NCI-H345 treated with DMSO at 0.1 percent for 48 hours (cell line): Measurements from ENCODE around the gene NOB1.
"Not testable (repeated sequence)": the region's sequence is repeated elsewhere in the genome, so short reads cannot be mapped to it uniquely, and the experiment has no call there.

Source experiments
- DNase-seq: peaks from one replicate; lab custom pipeline; 2025; ENCODE audit not compliant: unreplicated experiment; lab: John Stamatoyannopoulos, UW

NOB1 gene

DNA sequence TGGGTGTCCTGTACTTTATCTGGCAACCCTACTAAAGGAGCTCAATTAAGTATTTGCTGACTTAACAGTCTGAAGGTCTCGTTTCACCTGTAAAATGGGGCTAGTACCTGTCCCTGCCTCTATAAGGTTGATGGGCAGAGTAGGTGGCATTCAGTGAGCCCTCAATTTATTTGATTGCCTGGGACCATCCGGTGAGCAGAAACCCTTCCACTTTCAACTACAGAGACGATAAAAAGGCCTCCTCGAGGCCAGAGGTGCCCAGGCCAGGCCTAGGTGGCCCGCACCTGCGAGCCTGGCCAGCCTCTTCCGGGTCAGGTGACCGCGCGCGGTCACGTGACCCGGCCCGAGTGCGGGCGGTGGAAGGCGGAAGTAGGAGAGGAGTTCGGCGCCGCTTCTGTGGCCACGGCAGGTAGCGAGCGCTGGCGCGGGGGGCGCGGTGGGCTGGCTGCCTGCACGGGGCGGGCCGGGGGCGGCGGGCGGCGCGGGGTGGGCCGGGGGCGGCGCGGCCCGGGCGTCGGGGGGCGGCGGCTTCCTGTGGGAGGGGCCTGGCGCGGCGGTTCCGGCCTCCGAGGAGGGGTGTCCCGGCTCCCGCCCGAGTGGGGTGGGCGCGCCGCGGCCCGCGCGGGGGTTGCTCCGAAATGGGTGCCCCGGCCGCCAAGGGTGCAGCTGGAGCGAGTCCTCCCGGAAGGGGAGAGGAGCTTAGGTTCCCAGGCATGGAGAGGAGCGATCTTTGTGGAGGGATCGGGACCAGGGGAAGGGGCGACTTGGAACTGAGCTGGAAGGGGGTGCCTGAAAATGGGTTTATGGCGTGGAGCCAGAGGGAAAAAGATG lies 7.5 kb upstream of the NOB1 start, which contains the start of gene WWP2:
Gene WWP2 (plus strand): TSS at position 350 of the 831 bp plus-strand sequence. CDS start 24,679 bp downstream, outside the sequence.
- peak; percentile 65 for DNase-seq

DNA sequence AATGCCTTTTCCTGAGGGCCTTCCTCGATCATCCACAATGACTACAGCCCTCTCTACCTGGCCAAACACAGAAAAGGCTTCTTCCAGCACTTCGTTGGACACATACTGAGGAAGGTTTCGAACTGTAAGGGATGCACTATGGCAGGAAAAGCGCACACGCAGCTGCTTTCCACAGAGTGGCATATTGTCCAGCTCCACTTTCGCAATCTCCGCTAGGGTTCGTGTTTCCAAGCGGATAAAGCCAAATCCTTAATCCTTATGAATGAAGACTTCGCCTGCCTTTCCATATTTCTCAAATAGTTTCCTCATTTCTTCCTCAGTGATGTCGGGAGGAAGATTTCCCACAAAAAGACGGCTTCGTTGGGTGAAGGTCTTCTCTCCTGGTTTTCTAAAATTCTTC lies 2.6 kb upstream of the NOB1 start:
- not testable (repeated sequence) for DNase-seq

- no peak for DNase-seq
Measured at GRCh38 chr16:69756705-69757104, 2.0 kb upstream of the NOB1 start.

DNA sequence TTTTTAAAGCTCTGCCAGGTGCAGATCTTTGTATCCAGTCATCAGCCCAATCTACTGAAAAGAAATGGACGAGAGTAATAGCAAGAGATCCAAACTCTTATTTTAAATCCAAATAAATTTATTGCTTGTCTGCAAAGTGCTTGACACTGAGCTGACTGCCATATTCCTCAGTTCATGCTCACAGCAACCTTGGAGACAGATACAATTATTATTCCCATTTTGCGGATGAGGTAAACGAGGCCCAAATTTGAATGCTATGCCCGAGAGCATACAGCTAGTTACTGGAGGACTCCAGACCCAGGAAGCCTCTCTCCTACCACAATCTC lies 620 bp downstream of the NOB1 start:
- DNase-seq: no peak

DNA sequence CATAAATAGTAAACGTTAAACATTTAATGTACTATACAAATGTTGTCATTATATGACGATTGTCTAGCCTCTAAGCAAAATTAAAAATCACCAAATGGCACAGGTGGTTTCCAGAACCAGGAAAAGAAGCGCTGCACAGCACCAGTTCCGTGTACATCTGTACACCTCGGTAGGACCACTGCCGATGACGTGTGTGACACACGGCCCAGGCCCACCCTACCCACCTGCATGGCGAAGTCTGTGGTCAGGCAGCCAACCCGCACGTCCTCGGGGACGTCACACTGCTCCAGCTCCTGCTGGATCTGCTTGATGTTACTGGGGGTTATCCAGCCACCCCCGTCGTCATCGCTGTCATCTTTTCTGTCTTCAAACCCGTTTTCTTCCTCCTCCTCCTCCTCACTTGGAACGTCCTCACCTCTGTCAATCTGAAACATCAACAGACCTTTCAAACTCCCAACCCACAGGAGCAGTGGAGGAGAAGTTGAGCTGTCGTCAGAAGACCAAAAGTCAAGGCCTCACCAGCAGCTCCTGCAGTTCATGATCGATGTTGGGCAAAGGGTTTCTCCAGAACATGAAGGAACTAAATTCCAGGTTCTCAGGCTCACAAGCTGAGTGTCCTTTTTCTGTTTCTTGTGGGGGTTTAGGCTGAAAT lies 5.9 kb downstream of the NOB1 start:
- DNase-seq: no peak

GRCh38 chr16:69747115-69747514 lies 7.6 kb downstream of the NOB1 start:
- DNase-seq: no peak

GRCh38 chr16:69745959-69746358 lies 8.8 kb downstream of the NOB1 start:
- DNase-seq: no peak

DNA sequence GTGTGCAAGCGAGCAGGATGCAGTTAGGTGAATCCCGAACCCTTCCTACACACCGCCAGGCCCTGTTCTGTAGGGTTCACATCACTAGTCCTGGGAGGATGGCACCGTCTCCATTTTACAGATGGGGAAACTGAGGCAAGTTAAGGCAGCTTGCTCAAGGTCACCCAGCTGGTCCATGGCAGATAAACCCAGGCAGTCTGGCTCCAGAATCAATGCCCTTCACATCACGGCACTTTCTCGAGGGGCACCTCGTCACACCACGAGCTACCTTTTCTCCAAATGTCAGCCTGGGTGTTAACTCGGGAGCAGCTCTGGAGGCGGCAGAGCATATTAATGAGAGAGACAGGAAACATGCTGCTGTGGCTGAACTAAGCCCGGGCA lies 9.5 kb downstream of the NOB1 start:
- DNase-seq: no peak

DNA sequence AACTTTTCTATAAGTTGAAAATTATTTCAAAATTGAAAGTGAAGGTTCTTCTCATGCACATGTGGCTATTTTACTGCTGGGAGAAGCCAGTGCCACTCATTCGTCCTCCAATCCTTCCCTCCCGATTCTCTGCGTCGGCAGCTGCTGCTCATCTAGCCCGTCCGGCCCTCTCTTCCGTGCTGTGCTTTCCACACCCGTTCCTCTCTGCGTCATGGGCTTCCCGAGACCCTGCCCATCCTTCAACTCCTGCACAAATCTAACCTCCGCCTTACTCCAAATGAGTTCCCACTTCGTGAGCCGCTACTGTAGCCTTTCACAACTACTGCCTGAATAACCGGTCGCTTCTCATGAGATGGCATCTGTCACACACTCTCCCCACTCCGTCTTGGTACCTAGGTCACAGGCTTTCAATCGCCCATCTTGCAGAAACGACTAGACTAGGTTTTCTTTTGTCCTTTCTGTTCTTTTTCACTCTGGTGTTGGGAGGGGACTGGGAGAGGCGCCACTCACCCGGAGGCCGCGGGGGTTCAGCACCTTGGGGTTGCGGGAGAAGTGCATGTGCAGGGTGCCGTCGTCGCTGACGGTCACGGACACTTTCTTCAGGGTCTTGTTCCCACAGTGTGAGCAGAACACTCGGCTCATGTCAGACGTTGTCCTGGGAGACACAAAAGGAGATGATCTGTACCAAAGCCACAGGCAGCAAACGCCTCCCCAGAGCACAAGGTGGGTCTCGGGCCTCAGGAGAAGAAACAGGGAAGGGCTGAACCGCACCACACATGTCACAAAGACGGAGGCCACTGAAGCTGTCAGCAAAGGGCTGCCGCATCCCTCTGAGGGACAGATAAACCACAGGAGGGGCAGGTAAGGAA lies 10.1 kb downstream of the NOB1 start:
- no peak for DNase-seq

DNA sequence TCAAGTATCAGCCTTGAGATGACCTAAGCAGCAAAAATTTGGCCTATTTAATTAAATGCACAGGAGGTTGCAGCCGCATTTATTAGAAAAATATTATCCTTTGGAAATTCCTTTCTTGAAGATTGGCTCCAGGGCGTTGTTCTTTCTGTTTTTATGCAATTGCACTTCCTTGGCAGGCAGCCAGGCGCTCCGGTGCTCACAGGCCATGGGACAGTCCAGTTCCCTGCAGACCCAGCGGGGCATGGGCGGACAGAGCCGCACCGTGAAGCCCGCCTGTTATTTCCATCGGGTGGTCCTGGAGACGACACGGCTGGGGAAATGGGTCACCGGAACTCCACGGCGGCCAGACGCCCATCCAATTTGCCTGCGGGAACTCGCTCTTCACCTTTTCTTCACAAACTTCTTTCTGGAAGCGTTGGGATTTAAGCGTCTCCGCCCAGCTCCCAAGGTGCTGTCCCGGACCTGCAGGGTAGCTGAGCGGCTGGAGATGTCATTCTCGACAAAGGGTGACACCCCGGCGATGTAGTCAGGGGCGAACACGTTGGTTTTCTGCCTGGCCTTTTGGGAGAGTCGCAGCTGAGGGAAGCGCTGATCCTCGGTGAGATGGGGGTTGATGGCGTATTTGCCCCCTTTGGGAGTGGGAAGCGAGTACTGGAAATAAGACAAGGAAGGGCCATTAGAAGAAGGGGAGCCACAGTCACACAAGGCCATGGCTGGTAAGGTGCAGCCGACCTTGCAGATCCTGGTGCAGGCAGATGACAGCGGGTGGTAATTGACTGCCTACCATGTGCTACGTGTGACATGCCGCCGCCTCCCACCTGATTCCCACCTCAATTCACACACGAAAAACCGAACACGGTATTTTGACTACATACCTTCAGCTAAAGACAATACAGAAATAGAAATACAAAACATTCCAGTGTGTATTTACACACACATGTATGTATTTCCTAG lies 12.5 kb downstream of the NOB1 start:
- DNase-seq: no peak

DNA sequence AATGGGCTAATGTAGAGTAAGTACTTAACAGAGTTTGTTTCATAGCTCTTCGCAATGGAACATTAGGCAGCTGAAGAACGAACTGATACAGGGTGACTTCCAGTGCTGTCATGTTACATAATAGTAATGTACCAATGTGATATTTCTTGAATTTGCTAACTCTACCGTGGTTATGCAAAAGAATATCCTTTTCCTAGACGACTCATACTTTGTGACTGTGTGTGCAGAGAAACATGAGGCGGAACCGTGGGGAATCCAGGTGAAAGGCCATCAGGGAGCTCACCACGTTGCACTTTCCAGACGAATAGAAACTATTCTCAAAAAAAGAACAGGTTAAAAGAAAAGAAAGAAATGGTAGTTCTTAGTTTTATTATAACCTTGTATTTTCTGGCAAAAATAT lies 13.2 kb downstream of the NOB1 start:
- DNase-seq: no peak

DNA sequence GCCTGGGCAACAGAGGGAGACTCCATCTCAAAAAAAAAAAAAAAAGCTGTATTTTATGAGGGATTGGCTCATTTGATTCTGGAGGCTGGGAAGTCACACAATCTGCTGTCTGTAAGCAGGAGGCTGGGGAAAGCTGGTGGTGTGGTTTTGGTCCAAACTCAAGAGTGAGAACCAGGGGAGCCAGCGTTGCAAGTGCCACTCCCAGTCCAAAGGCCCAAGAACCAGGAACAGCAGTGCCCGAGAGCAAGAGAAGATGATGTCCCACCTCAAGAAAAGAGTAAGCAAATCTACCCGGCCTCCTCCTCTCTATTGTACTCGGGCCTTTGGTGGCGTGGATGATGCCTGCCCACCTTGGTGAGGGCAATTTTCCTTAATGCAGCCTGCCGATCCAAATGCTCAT lies 22.6 kb downstream of the NOB1 start:
- DNase-seq: no peak

DNA sequence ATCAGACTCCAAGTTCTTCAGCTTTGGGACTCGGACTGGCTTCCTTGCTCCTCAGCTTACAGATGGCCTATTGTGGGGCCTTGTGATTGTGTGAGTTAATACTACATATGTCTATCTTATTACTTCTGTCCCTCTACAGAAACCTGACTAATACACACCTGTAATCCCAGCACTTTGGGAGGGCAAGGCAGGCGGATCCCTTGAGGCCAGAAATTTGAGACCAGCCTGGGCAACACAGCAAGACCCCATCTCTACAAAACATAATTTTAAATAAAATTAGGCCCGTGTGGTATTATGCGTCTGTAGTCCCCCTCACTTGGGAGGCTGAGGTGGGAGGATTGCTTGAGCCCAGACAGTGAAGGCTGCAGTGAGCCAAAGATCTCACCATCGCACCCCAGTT lies 23.4 kb downstream of the NOB1 start:
- not testable (repeated sequence) for DNase-seq

DNA sequence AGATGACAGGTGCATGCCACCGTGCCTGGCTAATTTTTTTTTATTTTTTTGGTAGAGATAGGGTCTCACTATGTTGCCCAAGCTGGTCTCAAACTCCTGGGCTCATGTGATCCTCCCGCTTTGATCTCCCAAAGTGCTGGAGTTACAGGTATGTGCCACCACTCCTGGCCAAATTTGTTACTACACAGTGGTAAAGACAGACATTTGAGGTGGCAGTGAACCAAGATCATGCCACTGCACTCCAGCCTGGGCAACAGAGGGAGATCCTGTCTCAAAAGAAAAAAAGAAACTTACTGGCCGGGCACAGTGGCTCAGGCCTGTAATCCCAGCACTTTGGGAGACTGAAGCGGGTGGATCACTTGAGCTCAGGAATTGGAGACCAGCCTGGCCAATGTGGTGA lies 25.7 kb downstream of the NOB1 start:
- DNase-seq: not testable (repeated sequence)

DNA sequence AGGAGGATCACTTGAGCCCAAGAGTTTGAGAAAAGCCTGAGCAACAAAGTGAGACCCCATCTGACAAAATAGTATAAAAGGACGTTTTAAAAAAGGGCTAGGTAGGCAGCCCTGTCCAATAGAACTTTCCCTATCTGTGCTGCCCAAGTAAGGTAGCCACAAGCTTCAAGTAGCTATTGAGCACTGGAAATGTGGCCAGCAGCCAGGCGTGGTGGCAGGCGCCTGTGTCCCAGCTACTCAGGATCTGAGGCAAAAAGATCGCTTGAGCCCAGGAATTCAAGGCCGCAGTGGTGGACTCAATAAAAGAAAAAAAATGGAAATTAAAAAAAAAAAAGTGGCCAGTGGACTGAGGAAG lies 26.8 kb downstream of the NOB1 start:
- no peak for DNase-seq

GRCh38 chr16:69726313-69727060 lies 28.2 kb downstream of the NOB1 start, which contains the start of gene NQO1:
TSS of gene NQO1 (minus strand) at chr16:69726560. CDS start at chr16:69726439, 121 bp downstream.
- peak; percentile 63 for DNase-seq

- DNase-seq: no peak
Measured at GRCh38 chr16:69725480-69726312, 29.0 kb downstream of the NOB1 start.

DNA sequence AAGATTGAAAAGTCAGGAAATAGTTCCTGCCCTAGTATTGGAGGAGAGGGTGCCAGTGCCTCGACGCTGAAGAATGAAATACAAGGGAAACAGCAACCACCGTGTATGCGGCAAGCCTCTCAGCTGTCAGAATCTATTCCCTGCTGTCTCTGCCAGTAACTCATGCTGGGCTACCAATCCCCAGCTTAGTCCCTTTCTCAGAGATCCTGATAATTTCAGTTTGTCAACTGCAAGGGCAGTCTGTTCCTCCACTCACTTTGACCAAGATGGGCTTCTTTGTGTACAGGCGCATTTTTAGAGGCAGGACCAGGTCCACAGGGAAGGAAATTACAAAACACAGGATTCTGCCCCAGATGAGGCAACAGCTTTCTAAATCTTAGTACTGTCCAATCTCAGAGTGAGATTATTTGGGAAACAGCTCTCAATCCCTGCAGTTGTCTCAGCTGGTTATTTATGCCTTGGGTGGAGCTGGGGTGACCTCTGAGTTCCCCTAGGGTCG lies 29.7 kb downstream of the NOB1 start:
- DNase-seq: no peak

GRCh38 chr16:69724414-69724873 lies 30.3 kb downstream of the NOB1 start:
- DNase-seq: no peak
